Measurements from ENCODE around the gene SLC6A14. TPM values are rescaled to one million over a fixed set of nuclear protein-coding genes. Genes with fewer than 3 reads are reported as not detected.

The SLC6A14 gene
- total RNA-seq: 10 to 100 TPM in 1 of 4 donors, 1 to 10 TPM in 2, not detected in 1; 1.4 to 34.8 (median 8.9) TPM

- H3K36me3 ChIP-seq: no peaks in the 10 kb centered on the region
- 46 to 50% methylated on average over 5 to 7 of the region's 9 CpGs for WGBS, 2 donors
- DNase-seq: no peak
- peak within 1 kb of the TSS in 1 of 4 donors; percentile 7 for H3K4me3 ChIP-seq
- H3K27ac ChIP-seq: no peak within 1 kb of the TSS
- H3K4me1 ChIP-seq: no peaks in the 10 kb centered on the region
- intact Hi-C loops (cut with DNase I): no loop called here
- no peaks in the 10 kb centered on the region for H3K9me3 ChIP-seq
- no peaks in the 10 kb centered on the region for H3K27me3 ChIP-seq
- TF ChIP-seq POLR2A (IDR thresholded peaks at IDR 0.05) (no peak), CTCF (IDR thresholded peaks at IDR 0.05) (no peak)
Measured at GRCh38 chrX:116436358-116436816, at the start of gene SLC6A14. TSS of gene SLC6A14 (plus strand) at chrX:116436606. CDS start at chrX:116436710, 104 bp downstream.

- no peak for TF ChIP-seq CTCF (IDR thresholded peaks at IDR 0.05)
- TF ChIP-seq POLR2A (IDR thresholded peaks at IDR 0.05): no peak
- WGBS, 2 donors: 62 to 94% methylated on average over 2 to 3 of the region's 7 CpGs
- Histone ChIP-seq H3K36me3 (no peaks in the 10 kb centered on the region), H3K4me1 (no peaks in the 10 kb centered on the region), H3K27ac (no peak overlapping the region), H3K27me3 (no peaks in the 10 kb centered on the region), H3K4me3 (no peak overlapping the region), H3K9me3 (no peaks in the 10 kb centered on the region)
- DNase-seq: no peak
- intact Hi-C loops (cut with DNase I): no loop called here
Measured at GRCh38 chrX:116395752-116396151, 40.7 kb upstream of the SLC6A14 start.

GRCh38 chrX:116399681-116400080 is 36.7 kb upstream of the SLC6A14 start:
- TF ChIP-seq POLR2A (IDR thresholded peaks at IDR 0.05) (no peak), CTCF (IDR thresholded peaks at IDR 0.05) (no peak)
- DNase-seq: no peak
- Histone ChIP-seq H3K27me3 (no peaks in the 10 kb centered on the region), H3K9me3 (no peaks in the 10 kb centered on the region), H3K27ac (no peak overlapping the region), H3K4me3 (no peak overlapping the region), H3K36me3 (no peaks in the 10 kb centered on the region), H3K4me1 (no peaks in the 10 kb centered on the region)
- intact Hi-C loops (cut with DNase I): no loop called here

- no peak for TF ChIP-seq CTCF (IDR thresholded peaks at IDR 0.05)
- H3K4me3 ChIP-seq: no peak overlapping the region
- intact Hi-C loops (cut with DNase I): no loop called here
- no peaks in the 10 kb centered on the region for H3K4me1 ChIP-seq
- H3K9me3 ChIP-seq: no peaks in the 10 kb centered on the region
- no peaks in the 10 kb centered on the region for H3K36me3 ChIP-seq
- H3K27me3 ChIP-seq: no peaks in the 10 kb centered on the region
- no peak for DNase-seq
- H3K27ac ChIP-seq: no peak overlapping the region
- WGBS, 2 donors: 43 to 68% methylated on average over 2 of the region's 2 CpGs
Measured at GRCh38 chrX:116409219-116409618, 27.2 kb upstream of the SLC6A14 start.

GRCh38 chrX:116413273-116413672 is 23.1 kb upstream of the SLC6A14 start:
- H3K27ac ChIP-seq: no peak overlapping the region
- DNase-seq: no peak
- no peak for TF ChIP-seq CTCF (IDR thresholded peaks at IDR 0.05)
- TF ChIP-seq POLR2A (IDR thresholded peaks at IDR 0.05): no peak
- intact Hi-C loops (cut with DNase I): no loop called here
- no peaks in the 10 kb centered on the region for H3K9me3 ChIP-seq
- H3K36me3 ChIP-seq: no peaks in the 10 kb centered on the region
- no peak overlapping the region for H3K4me3 ChIP-seq
- H3K27me3 ChIP-seq: no peaks in the 10 kb centered on the region
- H3K4me1 ChIP-seq: peaks cover 0 to 13% (median 0%) of the 10 kb centered on the region in 3 donors
- WGBS, 2 donors: 11 to 16% methylated on average over 1 of the region's 1 CpG
